CD4-positive, alpha-beta T cell treated with Interleukin-21 for 1 hour (primary cell): ENCODE data around the gene GBF1.
"Not testable (repeated sequence)": the region's sequence is repeated elsewhere in the genome, so short reads cannot be mapped to it uniquely, and the experiment has no call there.

Source experiments
- DNase-seq: peaks from one replicate; pipeline ENCODE4 v3.0.0-alpha.2; 2020

Gene GBF1

GRCh38 chr10:102231357-102232318 lies 13.7 kb upstream of the GBF1 start:
- peak; percentile 71 for DNase-seq

- DNase-seq: no peak
Observed at GRCh38 chr10:102233997-102234396, 11.3 kb upstream of the GBF1 start.

- DNase-seq: no peak
Observed at GRCh38 chr10:102234888-102235597, 10.3 kb upstream of the GBF1 start.

GRCh38 chr10:102235598-102235920 lies 9.8 kb upstream of the GBF1 start:
- no peak for DNase-seq

GRCh38 chr10:102236006-102236405 lies 9.3 kb upstream of the GBF1 start:
- DNase-seq: no peak

- DNase-seq: no peak
Observed at GRCh38 chr10:102237711-102238252, 7.5 kb upstream of the GBF1 start.

GRCh38 chr10:102240467-102241031 lies 4.8 kb upstream of the GBF1 start:
- no peak for DNase-seq

- DNase-seq: no peak
Observed at GRCh38 chr10:102241032-102241443, 4.3 kb upstream of the GBF1 start.

- peak; percentile 92 for DNase-seq
Observed at GRCh38 chr10:102241444-102242117, 3.8 kb upstream of the GBF1 start, which contains the start of gene PITX3. TSS of gene PITX3 (minus strand) at chr10:102241512. CDS start at chr10:102232080, 9,432 bp downstream.

GRCh38 chr10:102242118-102242485 lies 3.2 kb upstream of the GBF1 start:
- DNase-seq: no peak

- DNase-seq: no peak
Observed at GRCh38 chr10:102243309-102243708, 2.0 kb upstream of the GBF1 start.

GRCh38 chr10:102245932-102246251 lies 560 bp downstream of the GBF1 start:
- DNase-seq: no peak

GRCh38 chr10:102246261-102246660 lies 929 bp downstream of the GBF1 start:
- DNase-seq: no peak

- DNase-seq: no peak
Observed at GRCh38 chr10:102247734-102248133, 2.4 kb downstream of the GBF1 start.

GRCh38 chr10:102252508-102252907 lies 7.2 kb downstream of the GBF1 start:
- DNase-seq: not testable (repeated sequence)

GRCh38 chr10:102254426-102254825 lies 9.1 kb downstream of the GBF1 start:
- DNase-seq: no peak

- DNase-seq: no peak
Observed at GRCh38 chr10:102255404-102255803, 10.1 kb downstream of the GBF1 start.

- no peak for DNase-seq
Observed at GRCh38 chr10:102261196-102261595, 15.9 kb downstream of the GBF1 start.

- DNase-seq: no peak
Observed at GRCh38 chr10:102261842-102262241, 16.5 kb downstream of the GBF1 start.

- no peak for DNase-seq
Observed at GRCh38 chr10:102262744-102263370, 17.5 kb downstream of the GBF1 start.

- DNase-seq: no peak
Observed at GRCh38 chr10:102264371-102264770, 19.0 kb downstream of the GBF1 start.

- no peak for DNase-seq
Observed at GRCh38 chr10:102266670-102267069, 21.3 kb downstream of the GBF1 start.

- DNase-seq: no peak
Observed at GRCh38 chr10:102267748-102268147, 22.4 kb downstream of the GBF1 start.
